ENCODE data around the gene CRYGD.
"Not testable (repeated sequence)": the region's sequence is repeated elsewhere in the genome, so short reads cannot be mapped to it uniquely, and the experiment has no call there.

The CRYGD gene

DNA sequence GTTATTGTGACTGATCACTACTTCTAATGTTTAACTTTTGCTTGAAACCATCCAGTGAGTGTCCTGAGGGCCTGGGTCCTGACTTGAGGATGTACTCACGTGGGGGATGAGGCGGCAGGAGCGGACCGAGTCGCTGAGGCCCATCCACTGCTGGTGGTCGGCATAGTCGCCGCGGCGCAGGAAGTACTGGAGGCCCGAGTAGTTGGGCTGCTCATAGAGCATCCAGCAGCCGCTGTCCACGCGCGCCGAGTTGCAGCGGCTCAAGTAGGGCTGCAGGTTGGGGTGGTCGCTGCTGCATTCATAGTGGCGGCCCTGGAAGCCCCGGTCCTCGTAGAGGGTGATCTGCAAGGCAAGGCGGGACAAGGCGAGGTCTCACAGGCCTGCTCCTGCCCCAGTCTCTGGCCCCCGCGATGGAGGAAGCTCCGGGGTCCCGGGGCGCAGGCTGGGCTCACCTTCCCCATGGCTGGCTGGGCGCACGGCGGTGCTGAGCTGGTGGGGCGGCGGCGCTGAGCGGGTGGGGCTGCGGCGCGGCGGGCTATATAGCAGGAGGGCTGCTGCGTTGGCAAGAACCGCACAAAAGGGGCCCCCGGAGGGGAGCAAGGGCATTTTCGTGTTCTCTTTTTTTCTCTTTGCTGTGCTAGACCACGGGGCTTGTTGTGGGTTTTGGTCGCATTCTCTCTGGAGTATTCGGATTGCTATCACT is at the start of gene CRYGD:
Gene CRYGD (minus strand): TSS at position 512 of the 703 bp plus-strand sequence. CDS start 51 bp downstream, at position 461.
- DNase-seq, result not testable (repeated sequence)

DNA sequence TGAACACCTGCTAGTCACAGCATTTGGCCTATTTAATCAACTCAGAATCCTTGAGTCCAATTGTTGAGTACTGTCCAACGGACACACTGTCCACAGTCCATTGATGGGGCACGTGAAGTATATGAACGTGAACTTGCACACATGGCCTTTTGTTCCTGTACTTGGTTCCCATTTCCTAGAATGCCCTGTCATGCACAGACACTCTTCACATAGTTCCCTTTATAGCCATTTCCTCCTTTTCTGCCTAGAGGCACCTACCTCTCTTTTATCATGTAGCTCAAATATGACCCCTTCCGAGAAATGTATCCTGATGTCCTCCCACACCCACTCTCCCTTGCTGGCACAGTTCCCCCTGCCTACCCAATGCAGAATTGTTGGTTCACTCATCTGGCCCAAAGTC is 47.8 kb upstream of the CRYGD start:
- no peak for DNase-seq

DNA sequence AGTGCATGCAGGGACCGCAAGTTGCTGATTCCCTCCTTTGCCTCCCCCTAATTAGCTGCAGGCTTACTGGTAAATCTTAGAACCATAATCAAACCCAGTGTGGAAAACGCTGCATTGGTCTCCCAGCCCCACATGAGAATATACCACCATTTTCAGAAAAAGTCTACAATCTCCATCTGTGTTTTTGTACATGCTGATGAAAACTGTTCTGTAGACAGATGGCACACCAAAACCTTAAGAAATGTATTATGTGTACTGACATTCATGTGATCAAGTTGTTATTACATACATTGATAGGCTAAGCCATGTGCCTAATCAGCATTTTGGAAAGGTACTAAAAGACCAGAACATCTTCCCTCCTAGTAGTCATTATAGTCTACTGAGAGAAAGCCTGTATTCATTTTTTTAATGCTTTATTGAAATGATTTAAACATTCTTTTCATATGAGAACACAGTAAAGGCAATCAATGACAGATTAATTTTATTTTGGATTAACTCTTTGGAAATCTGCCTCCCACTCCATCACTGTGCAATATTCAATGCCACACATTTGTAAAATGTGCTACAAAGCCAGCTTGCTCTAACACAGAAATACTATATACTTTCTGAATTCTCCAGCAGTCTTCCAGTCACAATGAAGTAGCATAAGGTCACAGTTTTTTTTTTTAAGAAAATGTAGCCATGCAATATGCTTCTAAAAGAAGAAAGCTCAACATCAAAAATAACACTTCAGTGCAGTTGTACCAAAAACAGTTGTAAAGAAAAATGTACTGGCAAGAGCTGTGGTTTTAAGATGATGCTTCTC is 40.8 kb upstream of the CRYGD start:
- DNase-seq, result no peak

DNA sequence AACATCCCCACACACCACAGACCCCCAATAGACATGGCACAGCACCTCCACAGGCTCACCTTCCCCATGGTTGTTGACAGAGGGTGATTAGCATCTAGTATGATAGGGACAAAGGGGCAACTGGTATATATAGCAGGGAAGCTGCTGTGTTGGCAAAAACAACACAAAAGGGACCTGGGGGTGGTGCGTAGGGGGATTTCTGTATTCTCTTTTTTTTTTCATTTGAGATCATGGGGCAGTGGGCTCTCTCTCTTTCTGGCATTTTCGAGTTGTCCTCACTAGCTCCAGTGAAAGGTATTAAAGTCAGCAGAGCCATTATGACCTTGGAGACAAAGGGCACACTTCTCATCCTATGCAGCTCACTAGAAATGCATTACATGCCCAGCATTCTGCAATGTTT is 39.2 kb upstream of the CRYGD start, which contains the start of gene CRYGA:
Gene CRYGA (minus strand): TSS at position 101 of the 400 bp plus-strand sequence. CDS start 33 bp downstream, at position 68.
- DNase-seq, result no peak

DNA sequence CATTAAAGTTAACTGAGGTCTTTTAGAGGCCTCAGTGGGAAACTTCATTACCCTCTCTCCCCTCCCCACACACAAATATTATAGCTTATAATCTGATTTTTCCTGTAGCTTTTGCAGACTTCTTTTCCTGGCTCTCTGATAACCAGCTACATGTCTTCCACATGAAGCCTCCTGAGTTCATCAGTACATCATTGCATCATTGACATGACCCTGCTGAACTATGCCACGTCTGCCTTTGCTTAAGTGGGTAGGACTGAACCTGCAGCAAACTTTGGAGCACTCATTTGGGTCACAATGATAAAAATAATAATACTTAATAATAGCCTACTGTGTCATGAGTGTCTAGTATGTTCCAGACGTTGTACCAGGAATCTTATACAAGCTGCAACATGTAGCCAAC is 32.1 kb upstream of the CRYGD start:
- DNase-seq, result no peak

DNA sequence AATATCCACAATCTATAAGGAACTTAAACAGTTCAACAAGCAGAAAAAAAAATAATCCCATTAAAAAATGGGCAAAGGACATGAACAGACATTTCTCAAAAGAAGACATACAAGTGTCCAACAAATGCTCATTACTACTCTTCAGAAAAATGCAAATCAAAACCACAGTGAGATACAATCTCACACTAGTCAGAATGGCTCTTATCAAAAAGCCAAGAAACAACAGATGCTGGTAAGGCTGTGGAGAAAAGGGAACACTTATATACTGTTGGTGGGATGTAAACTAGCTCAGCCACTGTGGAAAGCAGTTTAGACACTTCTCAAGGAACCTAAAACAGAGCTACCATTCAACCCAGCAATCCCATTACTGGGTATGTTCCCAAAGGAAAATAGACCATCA is 28.8 kb upstream of the CRYGD start:
- no peak for DNase-seq

DNA sequence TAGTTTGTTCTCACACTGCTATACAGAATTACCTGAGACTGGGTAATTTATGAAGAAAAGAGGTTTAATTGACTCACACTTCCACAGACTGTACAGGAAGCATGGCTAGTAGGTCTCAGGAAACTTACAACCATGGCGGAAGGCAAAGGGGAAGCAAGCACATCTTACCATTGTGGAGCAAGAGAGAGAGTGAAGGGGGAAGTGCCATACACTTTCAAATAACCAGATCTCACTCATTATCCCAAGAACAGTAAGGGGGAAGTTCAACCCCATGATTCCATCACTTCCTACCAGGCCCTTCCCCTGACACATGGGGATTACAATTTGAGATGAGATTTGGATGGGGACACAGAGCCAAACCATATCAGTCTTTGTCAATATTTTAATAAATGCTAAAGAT is 26.6 kb upstream of the CRYGD start:
- no peak for DNase-seq

DNA sequence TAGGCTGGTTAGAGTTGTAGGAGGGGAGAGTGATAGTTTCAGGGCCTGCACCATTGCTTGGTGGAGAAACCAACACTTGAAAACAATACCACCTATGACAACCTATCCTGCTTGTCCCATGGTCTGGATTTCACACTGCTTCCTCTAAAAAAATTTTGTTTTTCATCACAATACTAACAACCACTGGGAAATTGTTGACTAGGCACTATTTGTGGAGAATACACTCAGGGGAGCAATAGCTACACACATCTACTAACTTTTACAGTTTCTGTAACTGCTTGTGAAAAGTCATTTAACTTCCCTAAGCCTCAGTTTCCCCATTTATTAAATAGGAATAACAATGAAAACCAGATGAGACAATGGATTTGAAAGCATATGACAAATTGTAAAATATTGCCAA is 25.8 kb upstream of the CRYGD start:
- DNase-seq, result no peak

DNA sequence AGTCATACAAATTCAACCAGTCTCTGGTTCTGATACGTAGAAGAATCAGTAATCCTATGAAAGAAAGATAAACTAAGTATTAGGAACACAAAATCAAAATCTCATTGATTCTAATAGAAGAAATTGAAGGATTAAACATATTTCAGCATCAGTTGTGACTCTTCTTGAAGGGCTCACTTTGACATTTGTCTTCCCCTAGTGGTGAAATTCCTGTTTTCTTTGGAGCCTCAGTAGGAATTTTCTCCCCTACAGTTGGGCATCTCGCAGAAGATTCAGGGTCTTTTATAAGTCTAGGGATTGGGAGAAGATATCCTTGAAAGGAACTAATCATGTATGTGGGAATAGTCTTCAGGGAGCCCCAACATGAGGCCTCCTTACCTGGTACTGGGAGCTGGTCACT is 24.5 kb upstream of the CRYGD start:
- DNase-seq, result no peak

DNA sequence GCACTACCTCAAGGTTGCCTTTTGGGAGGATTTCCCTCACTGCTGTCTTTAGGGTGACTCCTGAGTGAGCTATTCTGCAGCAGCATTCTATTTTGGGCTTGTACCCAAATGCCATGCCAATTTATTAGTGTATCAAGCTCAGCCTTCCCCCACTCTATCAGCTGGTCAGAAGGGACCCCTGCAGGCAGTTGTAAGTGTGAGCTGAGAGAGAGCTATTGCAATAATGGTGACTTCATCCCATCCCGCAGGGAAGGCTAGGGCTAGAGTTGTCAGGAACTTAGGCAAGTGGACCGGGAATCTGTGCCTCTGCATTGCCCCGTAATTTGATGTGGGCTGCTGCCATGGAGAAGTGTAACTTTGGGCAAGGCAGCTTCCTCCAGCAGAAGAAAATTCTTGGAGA is 23.4 kb upstream of the CRYGD start:
- no peak for DNase-seq

DNA sequence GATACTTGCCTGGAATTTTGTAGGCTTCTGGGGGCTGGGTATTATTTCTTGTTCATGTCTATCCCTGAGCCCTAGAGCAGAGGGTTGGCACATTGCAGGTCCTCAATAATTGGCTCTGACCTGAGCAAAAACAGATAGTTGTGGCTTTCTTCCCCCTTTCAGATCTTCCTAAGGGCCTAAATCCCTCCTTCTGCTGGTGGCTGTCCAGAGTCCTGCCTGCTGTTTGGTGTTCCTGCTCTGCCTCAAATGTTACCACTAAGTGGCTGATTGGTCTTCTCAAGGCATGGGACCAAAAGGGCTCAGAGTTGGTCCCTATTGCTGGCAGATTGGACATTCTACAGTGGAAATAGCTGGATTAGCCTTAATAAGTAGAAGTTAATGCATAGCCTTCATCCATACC is 22.7 kb upstream of the CRYGD start:
- DNase-seq, result no peak

DNA sequence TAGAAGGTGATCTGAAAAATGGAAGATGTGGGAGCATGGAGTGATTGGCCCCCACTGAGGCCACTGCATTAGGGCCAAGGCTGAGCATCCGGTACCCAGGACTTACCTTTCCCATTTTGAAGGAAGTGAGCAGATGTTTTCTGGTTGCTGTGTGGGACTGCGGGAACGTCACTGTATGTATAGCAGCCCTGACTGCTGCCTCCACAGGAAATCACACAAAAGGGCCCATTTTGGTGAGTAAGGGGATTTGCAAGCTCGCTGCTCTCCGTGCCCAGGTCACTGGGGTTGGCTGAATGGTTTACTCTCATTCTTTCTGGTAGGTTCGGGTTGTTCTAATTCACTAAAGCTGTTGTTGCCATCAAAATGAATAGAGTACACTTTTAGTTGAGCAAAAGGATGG is 21.7 kb upstream of the CRYGD start, which contains the start of gene CRYGB:
Gene CRYGB (minus strand): TSS at position 153 of the 400 bp plus-strand sequence. CDS start 38 bp downstream, at position 115.
- DNase-seq, result no peak

DNA sequence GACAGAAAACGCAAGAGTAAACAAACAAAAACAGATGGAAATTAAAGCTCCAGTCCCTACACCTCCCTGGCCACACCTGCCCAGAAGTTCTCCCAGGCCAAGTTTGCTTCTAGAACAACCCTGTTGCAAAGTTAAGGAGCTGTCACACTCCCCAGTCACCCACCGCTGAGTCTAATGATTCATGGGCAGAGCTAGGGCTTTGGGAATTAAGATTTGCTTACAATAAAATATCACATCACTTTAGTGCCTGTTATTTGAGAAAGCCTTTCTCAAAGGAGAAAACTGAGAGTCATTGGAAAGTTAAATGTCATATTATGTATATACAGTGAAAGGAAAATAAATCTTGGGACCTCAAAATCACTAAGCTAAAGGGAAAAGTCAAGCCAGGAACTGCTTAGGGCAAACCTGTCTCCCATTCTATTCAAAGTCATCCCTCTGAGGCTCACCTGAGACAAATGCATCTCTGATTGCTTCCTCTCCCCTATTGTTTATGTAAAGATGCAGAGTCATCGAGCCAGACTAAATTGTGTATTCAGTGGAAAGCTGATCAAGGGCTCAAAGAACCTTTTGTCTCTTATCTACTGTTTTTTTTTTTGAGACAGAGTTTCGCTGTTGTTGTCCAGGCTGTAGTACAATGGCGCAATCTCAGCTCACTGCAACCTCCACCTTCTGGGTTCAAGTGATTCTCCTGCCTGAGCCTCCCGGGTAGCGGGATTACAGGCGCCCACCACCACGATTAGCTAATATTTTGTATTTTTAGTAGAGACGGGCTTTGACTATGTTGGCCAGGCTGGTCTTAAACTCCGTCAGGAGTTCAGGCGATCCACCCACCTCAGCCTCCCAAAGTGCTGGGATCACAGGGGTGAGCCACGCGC is 18.8 kb upstream of the CRYGD start:
- no peak for DNase-seq

DNA sequence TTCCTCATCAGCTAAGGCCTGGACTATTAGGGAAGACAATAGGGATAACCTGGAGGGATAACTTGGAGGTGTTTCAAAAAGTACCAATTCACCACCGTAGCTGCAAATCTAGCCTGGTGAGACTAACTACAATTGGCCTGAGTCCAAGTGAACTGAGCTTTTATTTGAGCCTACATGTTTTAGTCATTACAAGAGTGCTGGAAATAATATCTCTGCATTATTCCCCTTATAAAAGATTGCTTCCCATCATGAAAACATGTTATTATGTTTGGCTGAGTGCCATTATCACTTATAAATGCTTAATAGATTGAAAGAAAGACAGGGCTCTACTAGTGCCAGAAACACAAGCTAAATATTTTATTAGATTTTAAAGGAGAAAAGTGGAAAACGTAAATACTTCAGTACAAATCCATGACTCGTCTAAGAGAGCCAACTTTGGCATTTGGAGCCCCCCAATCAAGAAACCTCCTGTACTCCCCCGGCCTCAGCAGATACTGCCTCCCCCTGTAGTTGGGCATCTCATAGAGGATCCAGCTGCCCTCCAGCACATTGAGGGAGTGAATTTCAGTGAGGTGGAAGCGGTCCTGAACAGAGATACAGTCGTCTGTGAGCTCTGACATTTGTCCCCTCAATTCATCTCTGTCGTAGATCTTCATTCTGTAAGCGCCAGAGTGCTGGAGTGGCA is 18.1 kb upstream of the CRYGD start:
- no peak for DNase-seq

DNA sequence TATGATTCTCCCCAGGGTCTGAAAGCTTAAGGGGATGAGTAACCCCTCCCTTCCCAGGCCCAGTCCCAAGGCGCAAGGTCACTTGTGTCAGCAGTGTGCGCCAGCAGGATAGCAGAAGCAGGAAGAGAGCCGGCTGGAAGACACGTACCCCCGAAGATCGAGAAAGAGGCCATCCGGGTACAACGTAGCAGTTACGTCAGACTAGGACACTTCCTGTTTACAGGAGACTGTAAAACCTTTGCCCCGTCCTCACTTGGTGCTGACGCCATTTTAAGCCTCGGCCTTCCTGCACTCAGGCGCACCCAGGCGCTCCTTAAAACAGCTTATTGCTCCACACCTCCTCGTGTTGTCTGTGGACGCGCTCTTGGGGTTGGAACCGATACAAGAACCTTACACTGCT is 15.1 kb upstream of the CRYGD start:
- no peak for DNase-seq

DNA sequence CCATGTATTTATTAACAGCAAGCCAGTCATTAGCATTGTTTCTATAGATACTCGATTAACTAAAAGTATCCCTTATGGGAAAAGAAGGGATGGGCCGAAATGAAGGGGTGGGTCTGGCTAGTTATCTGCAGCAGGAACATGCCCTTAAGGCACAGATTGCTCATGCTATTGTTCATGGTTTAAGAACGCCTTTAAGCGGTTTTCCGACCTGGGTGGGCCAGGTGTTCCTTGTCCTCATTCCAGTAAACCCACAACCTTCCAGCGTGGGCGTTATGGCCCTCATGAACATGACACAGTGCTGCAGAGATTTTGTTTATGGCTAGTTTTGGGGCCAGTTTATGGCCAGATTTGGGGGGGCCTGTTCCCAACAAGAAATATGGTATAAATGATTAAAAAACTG is 14.0 kb upstream of the CRYGD start:
- DNase-seq, result not testable (repeated sequence)

DNA sequence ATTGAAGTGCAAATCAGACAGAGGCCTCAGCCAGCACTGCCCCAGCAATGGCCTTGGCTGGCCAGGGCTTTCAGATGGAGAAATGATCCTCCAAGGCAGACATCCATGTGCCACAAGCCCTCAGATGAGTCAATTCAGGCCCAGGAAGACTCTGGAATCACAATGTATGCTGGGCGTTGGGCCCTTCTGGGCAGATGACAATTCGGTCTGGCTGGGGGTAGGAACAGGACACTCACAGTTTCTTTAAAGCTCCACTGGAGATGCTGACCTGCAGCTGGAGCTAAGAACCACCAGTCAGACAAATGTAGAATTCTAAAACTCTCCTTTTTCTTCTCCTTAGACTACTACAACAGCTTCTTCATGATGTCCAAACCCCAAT is 12.4 kb upstream of the CRYGD start:
- no peak for DNase-seq

DNA sequence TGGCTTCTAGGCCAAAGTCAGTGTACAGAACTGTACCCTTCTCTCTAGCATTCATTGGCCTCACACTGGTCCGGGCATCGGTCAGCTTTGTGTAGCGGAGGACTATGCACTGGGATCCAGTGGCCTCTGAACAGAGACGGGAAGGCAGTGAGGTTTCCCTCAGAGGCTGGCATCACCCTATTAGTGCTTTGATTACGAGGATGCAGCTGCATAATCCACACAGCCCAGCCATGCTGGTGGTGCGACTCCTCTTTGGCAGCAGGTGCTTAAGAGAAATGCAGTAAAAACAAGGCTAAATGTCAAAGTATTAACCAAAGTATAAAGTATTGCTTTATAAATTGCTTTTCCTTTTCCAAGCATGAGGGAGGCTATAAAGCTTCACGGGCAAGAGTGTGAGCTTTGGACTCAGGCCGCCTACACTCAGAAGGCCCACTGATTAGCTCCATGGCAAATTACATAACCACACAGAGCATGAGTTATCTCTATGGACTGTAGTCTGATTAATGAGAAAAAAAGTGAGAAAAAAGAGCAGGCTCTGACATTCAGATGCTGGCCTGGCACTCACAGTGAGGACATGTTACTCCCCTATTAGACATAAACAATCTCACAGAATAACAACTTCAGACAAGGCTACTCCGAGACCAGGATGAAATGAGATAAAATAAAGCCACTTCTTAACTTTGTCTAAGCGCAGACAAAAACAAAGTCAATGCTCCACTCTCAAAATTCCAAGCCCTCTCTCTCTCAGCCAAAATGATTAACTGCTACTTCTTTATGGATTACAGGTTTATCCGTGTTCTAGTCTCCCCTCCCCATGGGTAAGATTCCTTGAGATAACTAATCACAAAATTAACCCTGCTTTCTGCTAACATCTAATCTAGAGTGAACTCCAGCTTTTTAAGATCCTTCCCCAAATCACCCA is 11.7 kb upstream of the CRYGD start:
- DNase-seq, result no peak

DNA sequence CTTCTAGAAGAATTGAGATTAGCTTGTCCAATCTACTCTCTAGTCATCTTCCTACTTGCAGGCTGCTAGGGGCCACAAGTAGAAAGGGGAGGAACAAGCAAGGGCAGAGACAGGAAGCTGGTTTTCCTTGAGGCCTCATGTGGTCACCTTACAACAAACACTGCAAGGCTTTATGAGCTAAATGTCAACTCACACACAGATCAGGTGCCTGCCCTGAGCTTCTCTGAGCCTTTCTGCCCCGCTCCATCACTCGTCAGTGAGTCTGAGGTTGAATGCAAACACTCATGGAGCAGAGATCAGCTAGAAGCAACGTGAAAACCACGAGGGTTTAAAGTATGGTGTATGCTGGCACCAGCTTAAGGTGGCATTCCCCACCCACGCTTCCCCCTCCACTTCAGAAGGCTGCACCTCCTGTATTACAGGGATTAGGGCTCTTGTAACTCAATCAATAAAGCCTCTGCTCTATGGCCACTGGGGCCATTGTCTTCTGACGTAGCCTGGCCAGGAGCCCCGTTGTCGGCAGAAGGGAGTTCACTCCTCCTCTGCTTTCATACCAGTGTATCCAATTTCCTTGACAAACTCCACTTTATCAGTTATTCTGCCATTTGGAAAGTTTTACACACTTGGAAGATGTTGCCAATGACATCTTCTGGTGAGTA is 10.7 kb upstream of the CRYGD start:
- DNase-seq, result peak; percentile 31

DNA sequence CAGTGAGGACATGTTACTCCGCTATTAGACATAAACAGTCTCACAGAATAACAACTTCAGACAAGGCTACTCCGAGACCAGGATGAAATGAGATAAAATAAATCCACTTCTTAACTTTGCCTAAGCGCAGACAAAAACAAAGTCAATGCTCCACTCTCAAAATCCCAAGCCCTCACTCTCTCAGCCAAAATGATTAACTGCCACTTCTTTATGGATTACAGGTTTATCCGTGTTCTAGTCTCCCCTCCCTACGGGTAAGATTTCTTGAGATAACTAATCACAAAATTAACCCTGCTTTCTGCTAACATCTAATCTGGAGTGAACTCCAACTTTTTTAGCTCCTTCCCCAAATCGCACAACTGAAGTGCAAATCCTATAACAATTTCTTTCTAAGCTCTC is 6.4 kb upstream of the CRYGD start:
- DNase-seq, result no peak

Measured in activated CD4-positive, alpha-beta T cell treated with anti-CD3 and anti-CD28 coated beads, Interleukin-10, Interleukin-2, amounts not matched to agents 100 ng/mL and 50 ng/mL, durations not matched to agents 16 hours and 8 hours (primary cell).